Transverse colon (tissue), 3 donors: ENCODE results near the gene CSRP3.

Experiments
- POLR2A ChIP-seq: fragments of 450-650 bp; IDR thresholded peaks from one replicate; pipeline ENCODE4 v1.6.1; 2016; ENCODE audit warnings: antibody characterized with exemption, mild to moderate bottlenecking, moderate library complexity
- TF ChIP-seq, protein P1 (sequence below), 5 experiments: fragments of 200-600 bp in 3 of 5; fragments of 450-650 bp in 2 of 5; sonication (generic) in 3 of 5; IDR thresholded peaks; 1 replicate in 2 of 5; 2 replicates in 3 of 5; pipeline ENCODE4 v1.5.1; 2016 to 2017; ENCODE audit warnings: antibody characterized with exemption in 5 of 5, inconsistent platforms in 3 of 5, mild to moderate bottlenecking in 2 of 5, moderate library complexity in 1 of 5

DNA sequence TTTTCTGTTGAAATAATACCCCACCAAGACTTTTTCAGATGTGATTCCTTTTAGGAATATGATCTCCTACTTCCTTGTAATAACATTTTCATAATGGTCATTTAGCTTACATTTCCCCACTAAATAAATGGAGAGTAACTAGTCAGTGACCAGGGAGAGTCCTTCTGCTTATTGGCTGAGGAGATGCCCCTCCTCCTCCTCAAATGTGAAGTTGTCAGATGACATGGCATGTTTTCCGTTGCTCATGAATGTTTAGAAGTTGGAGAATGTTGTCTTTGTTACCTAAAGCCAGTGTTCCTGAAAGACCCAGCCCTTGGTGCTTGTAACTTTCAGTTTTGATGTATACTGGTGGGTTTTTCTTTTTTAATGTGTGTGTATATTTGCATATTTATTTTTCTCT is 38.2 kb downstream of the CSRP3 start:
- TF ChIP-seq, protein P1, sequence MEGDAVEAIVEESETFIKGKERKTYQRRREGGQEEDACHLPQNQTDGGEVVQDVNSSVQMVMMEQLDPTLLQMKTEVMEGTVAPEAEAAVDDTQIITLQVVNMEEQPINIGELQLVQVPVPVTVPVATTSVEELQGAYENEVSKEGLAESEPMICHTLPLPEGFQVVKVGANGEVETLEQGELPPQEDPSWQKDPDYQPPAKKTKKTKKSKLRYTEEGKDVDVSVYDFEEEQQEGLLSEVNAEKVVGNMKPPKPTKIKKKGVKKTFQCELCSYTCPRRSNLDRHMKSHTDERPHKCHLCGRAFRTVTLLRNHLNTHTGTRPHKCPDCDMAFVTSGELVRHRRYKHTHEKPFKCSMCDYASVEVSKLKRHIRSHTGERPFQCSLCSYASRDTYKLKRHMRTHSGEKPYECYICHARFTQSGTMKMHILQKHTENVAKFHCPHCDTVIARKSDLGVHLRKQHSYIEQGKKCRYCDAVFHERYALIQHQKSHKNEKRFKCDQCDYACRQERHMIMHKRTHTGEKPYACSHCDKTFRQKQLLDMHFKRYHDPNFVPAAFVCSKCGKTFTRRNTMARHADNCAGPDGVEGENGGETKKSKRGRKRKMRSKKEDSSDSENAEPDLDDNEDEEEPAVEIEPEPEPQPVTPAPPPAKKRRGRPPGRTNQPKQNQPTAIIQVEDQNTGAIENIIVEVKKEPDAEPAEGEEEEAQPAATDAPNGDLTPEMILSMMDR (IDR thresholded peaks at IDR 0.05) = no peak
- TF ChIP-seq POLR2A = no peak
